H7 (cell line): ENCODE measurements around the gene ZDHHC19. TPM values are rescaled to one million over a fixed set of nuclear protein-coding genes. Genes with fewer than 3 reads are reported as not detected.

Experiments used
- DNase-seq: peaks from one replicate; pipeline ENCODE4 v3.0.0; 2012
- H3K27me3 ChIP-seq: 2 replicates; pipeline ENCODE4 v1.6.0; 2011; ENCODE audit warnings: mild to moderate bottlenecking, low read length; ENCODE audit not compliant: control insufficient read depth, insufficient read depth
- H3K36me3 ChIP-seq: replicated peaks from 2 replicates; pipeline ENCODE4 v1.5.1; 2011; ENCODE audit warnings: low read length; ENCODE audit not compliant: control insufficient read depth, insufficient read depth
- H3K4me3 ChIP-seq: 2 replicates; pipeline ENCODE4 v1.5.1; 2011; ENCODE audit warnings: low read depth, mild to moderate bottlenecking, control low read depth, low read length, moderate library complexity; ENCODE audit not compliant: insufficient read depth
- total RNA-seq: library from RNA; depleted of rRNA; stranded (reverse); fragments of >200 nt; shearing (Covaris generic); gene quantifications from 2 replicates; pipeline ENCODE4 v1.2.3, GENCODE V29; 2014

The ZDHHC19 gene
- total RNA-seq, 1 experiment from 2014 or later = not detected

- Histone ChIP-seq H3K27me3 (no peaks in the 10 kb centered on the region), H3K36me3 (peaks cover 1% of the 10 kb centered on the region; the same call in 1 of the 2 replicates), H3K4me3 (no peak overlapping the region)
- no peak for DNase-seq
Measured at GRCh38 chr3:196232882-196233251, 21.7 kb upstream of the ZDHHC19 start.

DNA sequence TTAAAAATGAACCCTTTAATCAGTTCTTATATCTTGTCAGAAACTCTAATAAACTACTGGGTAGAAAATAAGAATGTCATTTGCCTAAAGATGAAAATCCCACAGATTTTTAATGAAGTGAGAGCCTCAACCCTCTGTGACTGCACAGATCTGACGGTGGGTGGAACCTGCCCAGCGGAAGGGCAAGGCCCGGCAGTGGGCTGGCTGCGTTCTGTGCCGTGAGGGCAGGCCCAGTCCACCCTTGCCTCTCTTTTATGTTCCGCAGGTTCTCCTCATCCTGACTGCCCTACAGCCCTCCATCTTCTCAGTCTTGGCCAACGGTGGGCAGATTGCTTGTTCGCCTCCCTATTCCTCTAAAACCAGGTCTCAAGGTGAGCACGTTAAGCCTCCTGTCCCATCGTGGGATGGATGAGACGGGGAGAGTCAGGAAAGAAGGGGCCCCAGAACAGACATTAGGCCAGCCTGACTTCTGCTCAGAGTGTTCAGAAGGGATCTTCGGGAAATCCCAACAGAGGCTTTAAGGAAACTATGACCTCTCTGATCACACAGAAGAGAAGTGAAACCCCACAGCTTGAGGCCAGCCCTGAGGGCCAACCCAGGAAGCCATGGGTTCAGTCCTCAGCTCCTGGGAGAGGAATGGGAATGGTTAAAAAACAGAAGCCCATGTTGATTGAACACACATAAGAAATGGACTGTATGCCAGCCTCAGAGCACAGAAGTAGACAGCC is 21.1 kb upstream of the ZDHHC19 start:
- no peaks in the 10 kb centered on the region for H3K27me3 ChIP-seq
- peaks cover 1% of the 10 kb centered on the region; the same call in 1 of the 2 replicates for H3K36me3 ChIP-seq
- no peak for DNase-seq
- no peak overlapping the region for H3K4me3 ChIP-seq

GRCh38 chr3:196227629-196228493 is 16.7 kb upstream of the ZDHHC19 start:
- Histone ChIP-seq H3K4me3 (no peak overlapping the region), H3K27me3 (no peaks in the 10 kb centered on the region), H3K36me3 (peaks cover 1% of the 10 kb centered on the region; the same call in 1 of the 2 replicates)
- DNase-seq = peak; percentile 67

DNA sequence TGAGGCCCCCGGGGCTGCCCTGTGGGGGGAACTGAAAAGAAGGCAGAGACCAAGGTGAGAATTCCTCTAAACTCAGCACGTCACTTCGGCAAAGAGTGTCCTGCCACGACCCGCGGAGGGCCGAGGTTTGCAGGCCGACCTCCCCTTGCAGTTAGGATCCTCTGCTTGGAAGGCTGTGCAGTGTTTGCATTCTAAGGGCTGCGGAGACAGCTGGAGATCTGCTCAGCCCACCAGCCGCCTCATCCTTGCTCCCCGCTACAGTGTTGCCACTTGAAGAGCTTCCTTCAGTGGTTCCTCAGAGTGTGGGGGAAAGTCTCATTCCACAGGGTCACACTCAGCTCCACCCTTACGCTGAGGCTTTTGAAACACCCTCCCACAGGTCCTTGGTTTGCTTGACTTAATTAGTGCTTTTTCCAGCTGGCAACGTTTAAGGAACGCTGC is 15.9 kb upstream of the ZDHHC19 start:
- no peak for DNase-seq
- Histone ChIP-seq H3K36me3 (peaks cover 1% of the 10 kb centered on the region; the same call in 1 of the 2 replicates), H3K4me3 (no peak overlapping the region), H3K27me3 (no peaks in the 10 kb centered on the region)

DNA sequence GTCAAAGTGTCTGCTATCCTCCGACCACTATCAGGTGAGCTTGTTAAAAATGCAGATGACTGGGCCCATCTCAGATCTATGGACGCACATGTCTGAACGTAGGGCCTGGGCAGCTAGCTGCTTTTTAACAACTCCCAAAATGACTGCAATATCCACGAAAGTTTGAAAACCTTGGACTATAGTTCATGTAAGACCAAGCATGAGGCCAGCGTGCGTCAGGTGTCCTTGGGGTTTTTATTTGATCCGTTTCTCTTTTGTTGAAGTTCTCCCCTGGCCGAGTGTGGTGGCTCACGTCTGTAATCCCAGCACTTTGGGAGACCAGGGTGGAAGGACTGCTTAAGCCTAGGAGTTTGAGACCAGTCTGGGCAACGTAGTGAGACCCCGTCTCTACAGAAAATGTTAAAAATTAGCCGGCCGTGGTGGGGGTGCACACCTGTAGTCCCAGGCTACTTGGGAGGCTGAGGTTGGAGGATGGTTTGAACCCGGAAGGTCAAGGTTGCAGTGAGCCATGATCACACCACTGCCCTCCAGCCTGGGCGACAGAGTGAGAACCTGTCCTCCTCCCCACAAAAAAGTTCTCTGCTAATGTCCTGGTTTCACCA is 14.7 kb upstream of the ZDHHC19 start:
- peaks cover 1% of the 10 kb centered on the region; the same call in 1 of the 2 replicates for H3K36me3 ChIP-seq
- H3K27me3 ChIP-seq = no peaks in the 10 kb centered on the region
- no peak for DNase-seq
- H3K4me3 ChIP-seq = no peak overlapping the region

DNA sequence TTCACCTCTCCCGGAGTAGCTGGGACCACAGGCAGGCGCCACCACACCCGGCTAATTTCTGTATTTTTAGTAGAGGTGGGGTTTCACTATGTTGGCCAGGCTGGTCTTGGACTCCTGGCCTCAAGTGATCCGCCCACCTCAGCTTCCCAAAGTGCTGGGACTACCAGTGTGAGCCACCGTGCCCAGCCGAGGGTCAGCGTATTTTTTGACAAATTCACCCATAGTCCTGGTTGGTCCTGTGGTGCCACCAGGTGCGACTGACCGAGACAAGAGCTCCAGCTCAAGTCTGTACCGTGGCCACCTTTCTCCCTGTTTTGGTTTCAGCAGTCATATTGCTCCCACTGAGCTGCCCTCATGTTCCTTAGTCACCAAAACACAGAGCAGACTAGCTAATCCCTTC is 13.9 kb upstream of the ZDHHC19 start:
- no peak for DNase-seq
- H3K36me3 ChIP-seq = peaks cover 1% of the 10 kb centered on the region; the same call in 1 of the 2 replicates
- no peaks in the 10 kb centered on the region for H3K27me3 ChIP-seq
- no peak overlapping the region for H3K4me3 ChIP-seq

DNA sequence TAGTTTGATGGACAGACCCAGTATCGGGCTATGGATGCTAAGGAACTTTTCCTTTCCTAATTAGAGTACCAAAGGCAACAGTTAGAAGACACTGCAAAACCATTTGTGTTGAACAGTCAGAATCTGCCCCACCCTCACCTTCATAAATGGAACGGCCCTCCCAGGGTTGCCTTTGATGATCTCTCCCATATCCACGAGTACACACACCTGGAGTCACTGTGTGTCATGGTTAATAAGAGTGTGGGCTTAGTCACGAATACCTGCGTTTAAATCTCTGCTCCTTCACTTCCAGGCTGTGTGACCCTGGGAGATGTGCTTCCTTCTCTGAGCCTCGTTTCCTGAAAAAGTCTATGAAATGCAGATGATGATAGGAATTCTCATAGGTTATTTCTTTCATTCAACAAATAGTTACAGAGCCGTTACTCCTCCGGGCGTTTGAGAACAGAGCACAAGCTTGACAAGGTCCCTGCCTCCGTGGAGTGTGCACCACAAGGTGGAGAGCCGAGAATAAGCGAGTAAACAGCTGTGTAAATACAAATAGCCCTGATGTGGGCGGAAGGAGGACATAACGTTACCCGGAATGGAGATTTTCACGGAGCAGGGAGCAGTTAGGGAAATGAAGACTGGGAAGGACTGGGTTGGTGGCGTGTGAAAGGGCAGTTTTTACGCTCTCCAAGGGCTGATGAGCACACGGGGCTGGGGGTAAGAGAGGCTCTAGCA is 11.8 kb upstream of the ZDHHC19 start:
- H3K27me3 ChIP-seq = no peaks in the 10 kb centered on the region
- H3K4me3 ChIP-seq = no peak overlapping the region
- H3K36me3 ChIP-seq = no peaks in the 10 kb centered on the region
- DNase-seq = no peak

- Histone ChIP-seq H3K4me3 (no peak overlapping the region), H3K36me3 (no peaks in the 10 kb centered on the region), H3K27me3 (no peaks in the 10 kb centered on the region)
- no peak for DNase-seq
Measured at GRCh38 chr3:196220991-196221390, 9.8 kb upstream of the ZDHHC19 start.

GRCh38 chr3:196220587-196220986 is 9.4 kb upstream of the ZDHHC19 start:
- Histone ChIP-seq H3K36me3 (no peaks in the 10 kb centered on the region), H3K4me3 (no peak overlapping the region), H3K27me3 (no peaks in the 10 kb centered on the region)
- DNase-seq = no peak

DNA sequence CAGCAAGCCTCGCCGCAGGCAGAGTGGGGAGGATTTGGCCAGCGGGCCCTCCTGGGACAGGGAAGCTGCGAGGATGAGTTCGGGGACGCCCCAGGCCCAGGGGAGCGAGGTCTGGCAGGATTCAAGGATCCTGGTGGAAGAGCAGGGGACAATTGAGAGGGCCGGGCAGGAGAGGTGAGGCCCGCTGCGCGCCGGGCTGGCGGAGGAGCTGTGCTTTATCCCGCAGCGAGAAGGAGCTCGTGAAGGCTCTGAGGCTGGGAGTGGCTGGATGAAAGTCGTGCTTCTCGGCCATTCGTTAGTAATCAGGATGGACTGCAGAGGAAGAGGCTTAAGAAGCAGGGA is 8.7 kb upstream of the ZDHHC19 start:
- Histone ChIP-seq H3K27me3 (no peaks in the 10 kb centered on the region), H3K36me3 (no peaks in the 10 kb centered on the region), H3K4me3 (no peak overlapping the region)
- DNase-seq = peak; percentile 55

DNA sequence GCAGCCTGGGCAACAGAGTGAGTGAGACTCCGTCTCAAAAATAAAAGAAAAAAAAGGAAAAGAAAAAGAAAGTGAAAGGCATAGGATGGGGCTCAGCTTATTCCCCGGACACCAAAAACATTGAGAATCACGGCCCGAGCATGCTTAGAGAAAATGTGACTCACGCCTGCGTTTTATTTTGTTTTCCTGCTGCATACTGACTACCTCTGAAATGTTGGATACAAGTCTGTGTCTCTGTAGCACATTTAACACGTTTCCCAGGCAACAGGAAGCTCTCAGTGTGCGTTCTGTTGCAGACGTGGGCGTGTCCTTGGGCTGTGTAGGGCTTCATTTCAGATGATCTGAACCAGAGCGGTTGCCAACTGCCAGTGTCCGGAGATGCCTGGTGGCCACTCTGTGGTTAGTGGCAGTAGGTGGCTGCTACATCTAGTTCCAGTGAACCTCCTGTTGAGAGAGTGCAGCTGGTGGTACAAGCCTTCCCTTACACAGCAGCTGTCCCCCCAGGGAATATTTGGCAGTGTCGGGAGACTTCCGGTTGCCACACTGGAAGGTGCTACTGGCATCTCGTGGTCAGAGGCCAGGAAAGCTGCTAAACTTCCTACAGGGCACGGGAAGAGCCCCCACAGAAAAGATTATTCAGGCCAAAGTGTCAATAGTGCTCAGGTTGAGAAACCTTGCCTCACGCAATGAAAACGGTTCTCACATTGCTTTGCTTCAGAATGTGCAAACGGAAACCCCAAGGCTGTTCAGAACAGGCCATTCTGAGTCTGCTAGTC is 8.2 kb upstream of the ZDHHC19 start:
- H3K27me3 ChIP-seq = no peaks in the 10 kb centered on the region
- H3K36me3 ChIP-seq = no peaks in the 10 kb centered on the region
- DNase-seq = peak; percentile 45
- no peak overlapping the region for H3K4me3 ChIP-seq

- Histone ChIP-seq H3K4me3 (no peak overlapping the region), H3K36me3 (no peaks in the 10 kb centered on the region), H3K27me3 (no peaks in the 10 kb centered on the region)
- no peak for DNase-seq
Measured at GRCh38 chr3:196218155-196218712, 7.0 kb upstream of the ZDHHC19 start.

DNA sequence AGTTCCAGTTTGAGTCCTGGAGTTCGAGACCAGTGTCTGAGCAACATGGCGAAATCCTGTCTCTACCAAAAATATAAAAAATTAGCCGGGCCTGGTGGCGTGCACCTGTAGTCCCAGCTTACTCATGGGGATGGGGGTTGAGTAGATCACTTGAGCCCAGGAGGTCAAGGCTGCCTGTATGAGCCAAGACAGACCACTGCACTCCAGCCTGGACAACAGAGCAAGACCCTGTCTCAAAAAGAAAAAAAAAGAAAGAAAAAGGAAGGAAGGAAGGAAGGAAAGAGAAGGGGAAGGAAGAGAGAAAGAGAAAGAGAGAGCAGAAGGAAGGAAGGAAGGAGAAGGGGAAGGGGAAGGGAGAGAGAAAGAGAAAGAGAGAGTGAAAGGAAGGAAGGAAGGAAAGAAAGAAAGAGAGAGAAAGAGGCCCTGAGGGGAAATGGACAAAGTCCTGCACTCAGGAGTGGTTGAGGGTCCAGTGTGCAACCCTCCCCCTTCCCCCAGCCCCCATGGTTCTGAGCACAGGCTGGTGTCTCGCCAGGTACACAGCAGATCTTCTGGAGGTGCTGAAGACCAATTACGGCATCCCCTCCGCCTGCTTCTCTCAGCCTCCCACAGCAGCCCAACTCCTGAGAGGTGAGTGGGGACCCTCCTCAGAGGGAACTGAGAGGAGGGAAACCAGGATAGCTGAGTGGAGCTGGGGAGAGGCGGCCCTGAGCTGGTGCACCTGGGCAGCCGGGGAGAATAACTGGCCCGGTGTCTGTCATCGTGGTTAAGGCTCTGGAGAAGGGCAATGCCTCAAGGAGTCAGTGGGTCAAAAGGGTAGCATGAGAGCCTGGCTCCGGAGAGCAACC is 6.3 kb upstream of the ZDHHC19 start:
- Histone ChIP-seq H3K27me3 (no peaks in the 10 kb centered on the region), H3K4me3 (no peak overlapping the region), H3K36me3 (no peaks in the 10 kb centered on the region)
- no peak for DNase-seq
